ENCODE measurements around the gene SULT1C3. TPM values are rescaled to one million over a fixed set of nuclear protein-coding genes. Genes with fewer than 3 reads are reported as not detected.

SULT1C3 gene
- total RNA-seq, result not detected

DNA sequence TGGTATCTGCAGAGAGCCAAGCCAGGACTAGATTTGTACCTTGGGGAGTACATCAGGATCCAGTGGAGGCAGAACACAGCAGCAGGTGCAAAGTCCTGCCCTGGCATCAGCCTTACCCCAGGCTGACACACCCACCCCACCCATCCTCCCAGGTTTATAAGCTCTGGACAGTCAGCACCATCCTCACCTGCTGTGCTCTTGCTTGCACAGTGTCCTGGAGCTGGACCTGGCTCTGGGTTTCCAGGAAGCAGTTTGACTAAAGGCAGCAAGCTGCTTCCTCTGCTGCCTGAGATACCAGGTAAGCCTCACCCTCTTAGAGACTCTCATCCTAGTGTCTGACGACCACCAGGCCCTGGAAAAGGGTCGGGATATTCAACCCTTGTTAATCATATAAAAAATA is at the start of gene SULT1C3:
SULT1C3 (plus strand) TSS at position 183 of the 400 bp plus-strand sequence. CDS start 7,227 bp downstream, outside the sequence.
- TF ChIP-seq, protein P1, sequence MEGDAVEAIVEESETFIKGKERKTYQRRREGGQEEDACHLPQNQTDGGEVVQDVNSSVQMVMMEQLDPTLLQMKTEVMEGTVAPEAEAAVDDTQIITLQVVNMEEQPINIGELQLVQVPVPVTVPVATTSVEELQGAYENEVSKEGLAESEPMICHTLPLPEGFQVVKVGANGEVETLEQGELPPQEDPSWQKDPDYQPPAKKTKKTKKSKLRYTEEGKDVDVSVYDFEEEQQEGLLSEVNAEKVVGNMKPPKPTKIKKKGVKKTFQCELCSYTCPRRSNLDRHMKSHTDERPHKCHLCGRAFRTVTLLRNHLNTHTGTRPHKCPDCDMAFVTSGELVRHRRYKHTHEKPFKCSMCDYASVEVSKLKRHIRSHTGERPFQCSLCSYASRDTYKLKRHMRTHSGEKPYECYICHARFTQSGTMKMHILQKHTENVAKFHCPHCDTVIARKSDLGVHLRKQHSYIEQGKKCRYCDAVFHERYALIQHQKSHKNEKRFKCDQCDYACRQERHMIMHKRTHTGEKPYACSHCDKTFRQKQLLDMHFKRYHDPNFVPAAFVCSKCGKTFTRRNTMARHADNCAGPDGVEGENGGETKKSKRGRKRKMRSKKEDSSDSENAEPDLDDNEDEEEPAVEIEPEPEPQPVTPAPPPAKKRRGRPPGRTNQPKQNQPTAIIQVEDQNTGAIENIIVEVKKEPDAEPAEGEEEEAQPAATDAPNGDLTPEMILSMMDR (IDR thresholded peaks at IDR 0.05), result no peak
- DNase-seq (ENCODE audit: low spot score) (no peak), ATAC-seq (ENCODE audit: low FRiP score) (no peak)

DNA sequence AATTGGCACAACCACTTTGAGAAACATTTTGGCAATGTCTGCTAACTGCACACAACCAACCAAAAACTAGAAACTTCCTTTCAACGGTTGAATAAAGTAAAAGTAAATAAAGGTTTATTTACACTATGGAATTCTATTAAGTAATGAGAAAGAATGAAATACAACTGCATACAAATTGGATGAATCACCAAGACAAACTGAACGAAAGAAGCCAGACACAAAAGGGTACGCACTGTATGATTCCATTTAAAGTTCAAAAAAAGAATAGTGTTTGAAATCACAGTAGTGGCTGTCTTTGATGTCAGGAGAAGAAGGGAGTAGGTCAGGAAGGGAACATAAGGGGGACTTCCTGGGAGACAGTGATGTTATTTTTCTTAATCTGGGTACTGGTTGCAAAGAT is 46.5 kb upstream of the SULT1C3 start:
- no peak for DNase-seq (ENCODE audit: low spot score)
- TF ChIP-seq, protein P1 (IDR thresholded peaks at IDR 0.05), result no peak
- no peak for ATAC-seq (ENCODE audit: low FRiP score)

DNA sequence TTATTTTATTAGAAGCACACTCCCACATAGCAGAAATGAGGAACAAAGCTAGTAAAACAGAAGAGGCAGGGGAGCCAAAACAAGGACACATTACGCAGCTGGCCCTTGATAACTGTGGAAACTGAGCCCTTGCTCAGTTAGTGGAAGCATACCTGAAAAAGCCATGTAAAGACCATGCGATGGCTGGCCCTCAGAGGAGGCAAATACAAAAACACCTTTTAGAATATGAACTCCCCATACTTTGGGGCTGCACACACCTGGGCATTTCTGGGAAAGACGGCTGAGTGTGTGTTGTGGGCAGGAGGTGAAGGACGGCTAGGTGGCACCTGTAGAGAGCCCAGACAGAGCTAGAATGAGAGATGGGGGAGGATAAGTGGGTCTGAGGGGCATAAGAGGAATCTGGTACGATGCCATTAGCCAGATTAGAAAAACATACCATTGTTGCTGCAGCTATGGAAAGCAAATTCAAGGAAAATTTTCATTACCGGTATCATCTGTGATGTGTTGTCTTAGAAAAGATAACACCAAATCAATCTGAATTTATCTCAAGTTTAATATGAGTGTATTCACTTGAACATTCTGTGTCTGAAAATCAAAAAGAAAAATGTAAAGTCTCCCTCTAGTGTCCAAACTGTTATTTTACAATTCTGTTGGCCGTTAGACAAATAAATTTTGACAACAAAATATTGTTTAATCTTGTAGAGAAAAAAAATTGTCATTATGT is 45.2 kb upstream of the SULT1C3 start:
- DNase-seq (ENCODE audit: low spot score) (no peak), ATAC-seq (ENCODE audit: low FRiP score) (no peak)
- TF ChIP-seq, protein P1 (IDR thresholded peaks at IDR 0.05), result no peak

GRCh38 chr2:108195133-108195439 is 44.7 kb upstream of the SULT1C3 start:
- TF ChIP-seq, protein P1 (IDR thresholded peaks at IDR 0.05), result no peak
- ATAC-seq (ENCODE audit: low FRiP score), result no peak
- DNase-seq (ENCODE audit: low spot score), result no peak

GRCh38 chr2:108199726-108200125 is 40.0 kb upstream of the SULT1C3 start:
- TF ChIP-seq, protein P1 (IDR thresholded peaks at IDR 0.05), result no peak
- no peak for ATAC-seq (ENCODE audit: low FRiP score)
- DNase-seq (ENCODE audit: low spot score), result no peak

DNA sequence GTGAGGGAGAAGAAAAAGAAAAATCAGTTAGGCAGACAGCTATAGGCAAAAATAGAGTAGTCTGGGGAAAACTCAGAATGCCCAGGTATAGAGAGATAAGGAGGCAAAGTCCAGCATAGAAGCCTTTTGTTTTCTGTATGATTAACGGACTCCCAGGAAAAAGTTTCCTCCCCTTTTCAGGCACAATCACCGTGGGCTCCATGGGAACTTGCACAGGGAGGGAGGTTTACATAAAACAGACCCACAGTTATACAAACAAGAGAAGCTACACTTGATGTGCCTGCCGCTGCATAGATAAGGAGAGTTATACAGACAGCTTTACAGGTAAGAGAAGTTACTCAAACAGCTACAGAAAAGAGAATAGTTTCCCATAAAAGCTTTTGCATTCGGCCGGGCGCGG is 39.2 kb upstream of the SULT1C3 start:
- DNase-seq (ENCODE audit: low spot score), result no peak
- TF ChIP-seq, protein P1 (IDR thresholded peaks at IDR 0.05), result no peak
- ATAC-seq (ENCODE audit: low FRiP score), result no peak

GRCh38 chr2:108212671-108213070 is 27.1 kb upstream of the SULT1C3 start:
- ATAC-seq (ENCODE audit: low FRiP score), result no peak
- TF ChIP-seq, protein P1 (IDR thresholded peaks at IDR 0.05), result no peak
- no peak for DNase-seq (ENCODE audit: low spot score)
